Adipose tissue (tissue), 3 donors: ENCODE measurements around the gene LRRC27. TPM values are rescaled to one million over a fixed set of nuclear protein-coding genes. Genes with fewer than 3 reads are reported as not detected.
"Not testable (repeated sequence)": the region's sequence is repeated elsewhere in the genome, so short reads cannot be mapped to it uniquely, and the experiment has no call there.

Experiments used
- H3K27ac ChIP-seq: one replicate; pipeline ENCODE4 v1.5.1; 2013; ENCODE audit warnings: low read depth, low read length
- WGBS, 3 donors: extraction: QIAGEN DNeasy Blood & Tissue Kit; methylation state at CpG; one replicate each; pipeline ENCODE4 v1.1.7; 2013; 5-methylcytosine and 5-hydroxymethylcytosine counted together
- polyA plus RNA-seq, 3 donors: library from polyadenylated mRNA; stranded (reverse); fragments of 200-250 nt; gene quantifications; one replicate each; pipeline ENCODE4 v1.2.3, GENCODE V29; 2013
- donor health status: healthy with polysubstance abuse.
- donor health status: Bipolar disorder and iron deficiency.
- donor health status: healthy.

Gene LRRC27
- polyA plus RNA-seq, 3 donors: 3.4 to 6.1 (median 5.0) TPM

- no peak overlapping the region for H3K27ac ChIP-seq
- WGBS, 3 donors: 67 to 78% (median 76%) methylated on average over 17 of the region's 17 CpGs
These were observed 21.2 kb upstream of the LRRC27 start for GRCh38 chr10:132310701-132311337.

GRCh38 chr10:132311338-132311939 lies 20.6 kb upstream of the LRRC27 start:
- H3K27ac ChIP-seq: no peak overlapping the region
- WGBS, 3 donors: 48 to 74% (median 70%) methylated on average over 18 of the region's 18 CpGs

GRCh38 chr10:132313305-132313704 lies 18.7 kb upstream of the LRRC27 start:
- 84 to 93% (median 92%) methylated on average over 12 of the region's 12 CpGs for WGBS, 3 donors
- H3K27ac ChIP-seq: no peak overlapping the region

GRCh38 chr10:132313865-132314264 lies 18.1 kb upstream of the LRRC27 start:
- WGBS, 3 donors: 98% methylated on average over 6 of the region's 6 CpGs
- H3K27ac ChIP-seq: no peak overlapping the region

- WGBS, 3 donors: 97 to 98% (median 97%) methylated on average over 4 of the region's 4 CpGs
- H3K27ac ChIP-seq: no peak overlapping the region
These were observed 17.7 kb upstream of the LRRC27 start for GRCh38 chr10:132314336-132314735.

- 93 to 97% (median 97%) methylated on average over 8 of the region's 8 CpGs for WGBS, 3 donors
- H3K27ac ChIP-seq: not testable (repeated sequence)
These were observed 17.1 kb upstream of the LRRC27 start for GRCh38 chr10:132314881-132315280.

- WGBS, 3 donors: 83 to 89% (median 89%) methylated on average over 5 of the region's 5 CpGs
- no peak overlapping the region for H3K27ac ChIP-seq
These were observed 15.9 kb upstream of the LRRC27 start for GRCh38 chr10:132316133-132316532.

- WGBS, 3 donors: 95 to 97% (median 97%) methylated on average over 6 of the region's 6 CpGs
- H3K27ac ChIP-seq: not testable (repeated sequence)
These were observed 14.5 kb upstream of the LRRC27 start for GRCh38 chr10:132317477-132317876.

GRCh38 chr10:132319853-132320653 lies 11.9 kb upstream of the LRRC27 start:
- H3K27ac ChIP-seq: no peak overlapping the region
- 62 to 70% (median 64%) methylated on average over 15 of the region's 15 CpGs for WGBS, 3 donors

GRCh38 chr10:132320654-132321469 lies 11.1 kb upstream of the LRRC27 start:
- 88 to 90% (median 88%) methylated on average over 13 of the region's 13 CpGs for WGBS, 3 donors
- H3K27ac ChIP-seq: no peak overlapping the region

- WGBS, 3 donors: 87 to 91% (median 87%) methylated on average over 10 of the region's 10 CpGs
- no peak overlapping the region for H3K27ac ChIP-seq
These were observed 10.3 kb upstream of the LRRC27 start for GRCh38 chr10:132321726-132322125.

GRCh38 chr10:132322586-132323048 lies 9.4 kb upstream of the LRRC27 start:
- no peak overlapping the region for H3K27ac ChIP-seq
- WGBS, 3 donors: 54 to 79% (median 56%) methylated on average over 6 of the region's 6 CpGs

- no peak overlapping the region for H3K27ac ChIP-seq
- 80 to 95% (median 81%) methylated on average over 1 of the region's 1 CpG for WGBS, 3 donors
These were observed 7.8 kb upstream of the LRRC27 start for GRCh38 chr10:132324186-132324585.

GRCh38 chr10:132326344-132326889 lies 5.6 kb upstream of the LRRC27 start:
- WGBS, 3 donors: 85 to 92% (median 86%) methylated on average over 11 of the region's 11 CpGs
- H3K27ac ChIP-seq: no peak overlapping the region

GRCh38 chr10:132326925-132327324 lies 5.1 kb upstream of the LRRC27 start:
- 78 to 93% (median 80%) methylated on average over 4 of the region's 4 CpGs for WGBS, 3 donors
- H3K27ac ChIP-seq: no peak overlapping the region

- no peak overlapping the region for H3K27ac ChIP-seq
- WGBS, 3 donors: 86 to 96% (median 94%) methylated on average over 9 of the region's 9 CpGs
These were observed 3.9 kb upstream of the LRRC27 start for GRCh38 chr10:132328106-132328505.

GRCh38 chr10:132328738-132329137 lies 3.3 kb upstream of the LRRC27 start:
- no peak overlapping the region for H3K27ac ChIP-seq
- 58 to 66% (median 61%) methylated on average over 8 of the region's 8 CpGs for WGBS, 3 donors
